Fibroblast of skin of left biceps (primary cell): ENCODE results near the gene RNF138.
"Not testable (repeated sequence)": the region's sequence is repeated elsewhere in the genome, so short reads cannot be mapped to it uniquely, and the experiment has no call there.

Experiments used
- DNase-seq, 2 experiments: peaks; one replicate each; pipeline ENCODE4 v3.0.0-alpha.2; 2013; ENCODE audit warnings: low read depth in 2 of 2

The RNF138 gene

DNA sequence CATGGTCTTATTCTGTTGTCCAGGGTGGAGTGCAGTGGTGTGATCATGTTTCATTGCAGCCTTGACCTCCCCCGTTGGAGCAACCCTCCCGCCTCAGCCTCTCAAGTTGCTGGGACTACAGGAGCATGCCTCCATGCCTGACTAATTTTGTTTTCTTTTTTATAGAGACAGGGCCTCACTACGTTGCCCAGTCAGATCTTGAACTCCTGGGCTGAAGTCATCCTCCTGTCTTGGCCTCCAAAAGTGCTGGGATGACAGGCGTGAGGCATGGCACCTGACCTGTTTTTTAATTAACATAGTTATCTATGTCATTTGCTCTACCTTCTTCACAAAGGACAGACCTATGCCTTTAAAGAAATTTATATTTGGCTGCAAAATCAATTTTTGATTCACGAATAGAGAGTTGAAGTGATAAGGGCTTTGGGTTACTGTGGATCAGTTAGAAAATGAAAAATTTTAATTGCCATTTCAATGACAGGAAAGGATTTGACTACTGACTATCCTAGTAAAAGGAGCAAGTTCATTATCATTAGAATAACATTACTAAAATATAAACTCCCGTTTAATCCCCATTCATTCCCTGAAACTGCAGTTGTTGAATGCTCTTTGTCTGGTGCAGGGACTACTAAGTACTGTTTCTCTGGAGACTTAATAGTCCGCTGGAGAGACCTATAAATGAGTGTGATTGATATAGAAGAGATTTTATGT is 3.7 kb downstream of the RNF138 start:
- DNase-seq, result no peak

DNA sequence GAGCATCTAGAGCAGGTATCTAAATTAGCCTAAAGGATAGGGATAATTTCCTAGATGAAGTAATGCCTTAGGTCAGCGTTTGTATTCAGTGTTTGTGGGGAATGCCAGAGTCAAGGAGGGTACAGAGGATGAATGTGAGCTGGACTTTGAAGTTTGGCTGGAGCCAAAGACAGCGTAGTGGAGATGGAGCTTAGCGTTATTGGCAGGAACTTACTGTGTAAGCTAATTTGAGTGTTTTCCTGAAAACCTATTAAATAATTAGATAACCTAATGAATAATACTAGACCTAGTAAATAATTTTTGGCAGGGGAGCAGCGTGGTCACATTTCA is 4.2 kb downstream of the RNF138 start:
- DNase-seq, result no peak

DNA sequence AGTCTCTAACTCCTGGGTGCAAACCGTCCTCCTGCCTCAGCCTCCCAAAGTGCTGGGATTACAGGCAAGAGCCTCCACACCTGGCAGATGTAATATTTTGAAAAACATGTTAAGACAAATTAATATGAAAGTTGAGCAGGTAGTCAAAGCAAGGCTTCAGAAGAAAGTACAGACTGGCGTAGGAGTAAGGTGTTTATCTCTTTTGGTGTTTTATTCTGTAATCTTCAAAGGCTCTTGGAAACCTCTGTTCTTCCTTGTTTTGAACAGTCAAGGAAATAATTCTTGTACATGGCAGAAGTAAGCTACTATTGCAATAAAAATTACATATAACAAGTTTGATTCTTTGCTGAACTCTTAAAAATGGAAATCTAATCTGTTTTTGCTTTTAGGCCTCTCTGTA is 5.3 kb downstream of the RNF138 start:
- DNase-seq, result no peak

DNA sequence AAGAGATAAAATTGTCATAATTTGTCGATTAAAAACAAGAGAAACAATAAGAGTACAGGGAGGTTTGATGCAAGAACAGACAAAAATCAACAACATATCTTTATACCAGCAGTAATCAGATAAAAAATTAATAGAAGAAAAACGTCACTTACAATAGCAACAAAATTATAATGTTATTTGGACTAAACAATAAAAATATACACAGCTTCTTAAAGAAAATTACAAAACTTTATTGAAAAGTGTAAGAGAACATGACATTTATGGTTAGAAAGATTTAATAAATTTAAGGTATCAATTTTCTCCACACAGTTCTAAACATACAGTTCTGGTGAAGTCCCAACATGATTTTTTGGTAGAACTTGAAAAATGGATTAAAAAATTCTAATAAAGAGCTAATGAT is 12.8 kb downstream of the RNF138 start:
- DNase-seq, result no peak

- DNase-seq, result no peak
These were observed 18.3 kb downstream of the RNF138 start for GRCh38 chr18:32110005-32110404.

DNA sequence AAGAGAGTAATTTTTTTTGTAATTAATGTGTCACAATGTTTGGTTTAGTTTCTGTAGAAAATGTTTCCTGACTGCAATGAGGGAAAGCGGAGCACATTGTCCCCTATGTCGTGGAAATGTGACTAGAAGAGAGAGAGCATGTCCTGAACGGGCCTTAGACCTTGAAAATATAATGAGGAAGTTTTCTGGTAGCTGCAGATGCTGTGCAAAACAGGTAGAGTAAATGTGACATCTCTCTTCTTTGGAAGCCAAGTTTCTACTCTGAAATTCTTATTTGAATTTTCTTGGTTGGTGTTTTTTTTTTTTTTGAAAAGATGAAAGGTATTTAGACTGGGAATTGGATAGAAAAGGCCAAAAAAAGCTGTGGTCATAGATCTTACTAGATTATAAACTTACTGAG is 20.0 kb downstream of the RNF138 start:
- DNase-seq, result no peak

- DNase-seq, result no peak
These were observed 21.2 kb downstream of the RNF138 start for GRCh38 chr18:32112826-32113225.

DNA sequence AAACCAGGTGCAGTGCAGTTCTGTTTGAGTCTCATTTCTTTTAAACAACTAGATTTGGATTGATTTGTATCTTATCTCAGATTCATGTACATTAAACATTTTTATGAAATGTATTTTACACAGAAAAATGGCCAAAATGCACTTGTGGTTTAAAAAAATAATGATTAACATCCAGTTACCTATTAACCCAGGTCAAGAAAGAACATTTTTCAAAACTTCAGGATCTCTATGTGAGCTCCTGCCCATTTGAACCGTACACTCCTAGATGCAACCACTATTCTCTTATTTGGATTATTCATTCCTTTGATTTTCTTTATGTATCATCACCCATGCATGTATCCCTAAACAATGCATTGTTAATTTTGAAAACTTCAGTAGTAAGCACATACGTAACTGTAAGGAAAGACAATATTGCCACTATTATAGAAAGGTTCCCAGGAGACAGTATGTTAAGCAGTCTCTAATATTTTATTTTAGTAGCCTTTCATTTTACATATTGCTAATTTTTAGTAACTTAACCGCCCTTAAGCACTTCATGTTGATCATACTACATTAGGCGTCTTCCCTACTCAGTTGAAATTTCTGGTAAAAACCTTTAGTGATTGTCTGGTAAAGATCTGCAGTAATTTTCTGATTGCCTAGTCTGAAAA is 22.7 kb downstream of the RNF138 start:
- no peak for DNase-seq

DNA sequence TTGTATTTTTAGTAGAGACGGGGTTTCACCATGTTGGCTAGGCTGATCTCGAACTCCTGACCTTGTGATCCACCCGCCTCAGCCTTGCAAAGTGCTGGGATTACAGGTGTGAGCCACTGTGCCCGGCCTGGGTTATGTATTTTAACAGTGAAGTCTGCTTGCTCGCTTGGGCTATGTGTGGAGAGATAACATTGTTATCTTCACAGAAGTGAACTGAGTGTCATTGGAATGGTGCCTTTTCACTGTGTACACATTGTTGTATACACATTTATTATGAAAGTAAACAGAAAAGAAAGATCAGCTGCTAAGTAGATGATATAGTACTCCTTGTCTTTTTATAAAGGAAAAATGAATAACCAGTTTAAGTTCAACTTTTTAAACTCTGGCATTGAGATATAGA is 30.4 kb downstream of the RNF138 start:
- no peak for DNase-seq

DNA sequence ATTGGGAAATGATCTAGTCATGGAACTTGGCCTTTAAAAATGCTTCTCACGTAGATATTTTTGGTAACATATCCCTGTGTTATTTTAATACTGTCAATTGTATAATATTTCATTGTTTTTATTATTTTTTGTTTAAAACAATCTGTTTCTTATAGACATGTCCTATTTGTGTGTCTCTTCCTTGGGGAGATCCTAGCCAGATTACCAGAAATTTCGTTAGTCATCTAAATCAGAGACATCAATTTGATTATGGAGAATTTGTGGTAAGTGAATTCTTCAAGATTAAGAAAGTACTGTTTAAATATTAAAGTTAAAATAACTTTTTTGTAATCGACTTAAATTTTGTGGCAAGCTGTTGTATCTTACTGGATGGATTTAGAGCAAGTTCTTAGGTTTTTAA is 34.9 kb downstream of the RNF138 start:
- no peak for DNase-seq

- no peak for DNase-seq
These were observed 44.0 kb downstream of the RNF138 start for GRCh38 chr18:32135625-32136024.

- no peak for DNase-seq
These were observed 46.8 kb downstream of the RNF138 start for GRCh38 chr18:32138332-32138982.

DNA sequence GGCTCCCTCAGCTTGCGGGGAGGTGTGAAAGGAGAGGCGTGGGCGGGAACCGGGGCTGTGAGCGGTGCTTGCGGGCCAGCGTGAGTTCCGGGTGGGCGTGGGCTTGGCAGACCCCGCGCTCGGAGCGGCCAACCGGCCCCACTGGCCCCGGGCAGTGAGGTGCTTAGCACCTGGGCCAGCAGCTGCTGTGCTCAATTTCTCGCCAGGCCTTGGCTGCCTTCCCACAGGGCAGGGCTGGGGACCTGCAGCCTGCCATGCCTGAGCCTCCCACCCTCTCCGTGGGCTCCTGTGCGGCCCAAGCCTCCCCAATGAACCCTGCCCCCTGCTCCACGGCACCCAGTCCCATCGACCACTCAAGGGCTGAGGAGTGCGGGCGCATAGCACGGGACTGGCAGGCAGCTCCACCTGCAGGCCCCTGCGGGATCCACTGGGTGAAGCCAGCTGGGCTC is 48.2 kb downstream of the RNF138 start:
- no peak for DNase-seq

DNA sequence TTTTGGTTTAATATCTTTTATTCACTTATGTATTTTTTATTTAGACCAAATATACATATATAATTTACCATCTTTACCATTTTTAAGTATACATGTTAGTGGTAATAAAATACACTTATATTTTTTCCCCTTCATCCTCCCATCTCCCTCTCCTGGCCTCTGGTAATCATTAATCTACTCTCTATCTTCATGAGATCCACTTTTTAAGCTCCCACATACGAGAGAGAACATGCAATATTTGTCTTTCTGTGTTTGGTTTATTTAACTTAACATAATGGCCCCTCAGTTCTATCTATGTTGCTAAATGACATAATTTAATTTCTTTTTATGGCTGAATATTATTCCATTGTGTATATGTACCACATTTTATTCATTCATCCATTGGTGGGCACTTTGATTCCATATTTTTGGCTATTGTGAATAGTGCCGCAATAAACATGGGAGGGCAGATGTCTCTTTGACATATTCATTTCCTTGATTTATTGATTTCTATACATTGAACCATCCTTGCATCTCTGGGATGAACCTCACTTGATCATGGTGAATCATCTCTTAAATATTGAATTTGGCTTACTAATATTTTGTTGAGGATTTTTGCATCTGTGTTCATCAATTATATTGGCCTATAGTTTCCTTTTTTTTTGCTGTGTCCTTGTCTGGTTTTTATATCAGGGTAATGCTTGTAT is 56.7 kb downstream of the RNF138 start:
- no peak for DNase-seq

GRCh38 chr18:32152705-32153448 is 61.2 kb downstream of the RNF138 start:
- DNase-seq, result no peak

DNA sequence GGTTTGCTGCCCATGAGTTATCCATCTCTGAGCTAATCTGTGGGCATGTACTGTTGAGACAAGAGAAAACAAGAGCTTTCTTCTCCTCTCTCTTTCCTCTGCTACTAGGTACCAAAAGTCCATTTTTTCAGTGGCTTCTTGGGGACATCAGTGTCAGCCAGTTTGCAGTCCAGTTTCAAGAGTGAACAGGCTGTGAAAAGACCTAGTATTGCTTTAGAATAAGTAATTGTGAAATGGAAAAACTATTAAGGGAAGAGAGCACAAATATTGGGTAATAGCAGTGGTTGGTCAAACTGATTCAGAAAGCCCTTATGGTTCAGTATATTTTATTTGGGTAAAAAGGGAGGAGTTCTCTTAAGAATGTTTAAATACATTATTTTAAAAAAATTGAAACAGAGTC is 65.2 kb downstream of the RNF138 start:
- no peak for DNase-seq

GRCh38 chr18:32157580-32157979 is 65.9 kb downstream of the RNF138 start:
- no peak for DNase-seq

GRCh38 chr18:32158108-32158624 is 66.5 kb downstream of the RNF138 start:
- DNase-seq, result peak; percentile 65 to 68

GRCh38 chr18:32158631-32159030 is 67.0 kb downstream of the RNF138 start:
- not testable (repeated sequence) for DNase-seq

DNA sequence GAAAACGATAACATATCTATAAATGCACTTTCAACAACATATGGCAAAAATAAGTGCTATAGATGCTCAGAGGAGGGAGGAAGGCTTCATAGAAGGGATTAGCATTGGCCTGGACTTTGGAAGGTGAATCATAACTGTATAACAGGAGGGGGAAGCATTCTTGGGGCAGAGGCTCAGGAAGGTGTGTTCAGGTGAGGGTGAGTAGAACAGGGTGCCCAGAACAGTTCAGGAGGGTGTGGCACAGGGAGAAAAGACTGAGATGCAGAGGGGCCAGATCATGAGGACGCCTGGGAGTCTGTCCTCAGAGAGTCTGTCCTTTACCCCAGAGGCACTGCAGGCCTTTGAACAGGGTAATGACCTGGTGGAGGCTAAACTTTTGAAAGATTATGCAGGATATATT is 68.9 kb downstream of the RNF138 start:
- no peak for DNase-seq

- no peak for DNase-seq
These were observed 76.5 kb downstream of the RNF138 start for GRCh38 chr18:32167980-32168730.
